Endometrial microvascular endothelial cells (primary cell): ENCODE data around the gene FBXL2. TPM values are rescaled to one million over a fixed set of nuclear protein-coding genes. Genes with fewer than 3 reads are reported as not detected.
"Not testable (repeated sequence)": the region's sequence is repeated elsewhere in the genome, so short reads cannot be mapped to it uniquely, and the experiment has no call there.

ENCODE experiments used
- in situ Hi-C: cut with HindIII; loops from 2 replicates; pipeline ENCODE4 v1.10.0; 2017; ENCODE audit warnings: low sequenced_read_pairs, low pct_unique_long_range_greater_than_20kb; ENCODE audit errors: inconsistent ontology term
- total RNA-seq: library from RNA; depleted of rRNA; stranded (reverse); fragments of >200 nt; gene quantifications from one replicate; pipeline ENCODE4 v1.2.3, GENCODE V29; 2015; ENCODE audit errors: inconsistent ontology term

The FBXL2 gene
- total RNA-seq, 1 donor from 2014 or later, result 20.2 TPM

DNA sequence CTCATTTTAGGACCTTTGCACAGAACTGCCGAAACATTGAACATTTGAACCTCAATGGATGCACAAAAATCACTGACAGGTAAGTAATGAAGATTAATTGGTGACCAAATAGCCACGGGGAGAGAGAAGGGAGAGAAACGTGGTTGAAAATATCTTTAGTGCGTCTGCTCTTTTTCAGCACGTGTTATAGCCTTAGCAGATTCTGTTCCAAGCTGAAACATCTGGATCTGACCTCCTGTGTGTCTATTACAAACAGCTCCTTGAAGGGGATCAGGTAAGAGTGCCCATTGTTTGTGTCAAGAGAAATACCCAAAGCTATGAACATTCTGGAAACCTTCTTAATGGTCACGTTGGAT lies 95.8 kb downstream of the FBXL2 start:
- in situ Hi-C loops, result no loop called here

DNA sequence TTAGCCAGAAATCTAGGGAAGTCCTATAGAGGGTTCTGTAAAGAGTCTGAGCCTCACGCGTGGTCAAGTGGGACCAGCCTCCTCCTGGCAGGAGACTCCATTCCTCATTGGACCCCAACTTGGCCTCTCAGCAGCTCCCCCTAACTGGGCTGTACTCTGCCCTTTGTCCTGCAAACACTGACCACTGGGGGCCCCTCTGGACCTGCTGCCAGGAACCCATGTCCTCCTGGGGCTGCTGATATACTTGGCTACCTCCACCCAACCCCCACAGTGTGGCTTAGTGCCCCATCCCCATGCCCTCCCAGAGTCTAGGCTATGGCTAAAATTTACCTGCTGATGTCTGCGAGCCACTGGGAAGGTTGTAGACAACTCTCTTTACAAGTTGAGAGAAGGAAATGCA lies 100.2 kb downstream of the FBXL2 start:
- in situ Hi-C loops, result no loop called here

DNA sequence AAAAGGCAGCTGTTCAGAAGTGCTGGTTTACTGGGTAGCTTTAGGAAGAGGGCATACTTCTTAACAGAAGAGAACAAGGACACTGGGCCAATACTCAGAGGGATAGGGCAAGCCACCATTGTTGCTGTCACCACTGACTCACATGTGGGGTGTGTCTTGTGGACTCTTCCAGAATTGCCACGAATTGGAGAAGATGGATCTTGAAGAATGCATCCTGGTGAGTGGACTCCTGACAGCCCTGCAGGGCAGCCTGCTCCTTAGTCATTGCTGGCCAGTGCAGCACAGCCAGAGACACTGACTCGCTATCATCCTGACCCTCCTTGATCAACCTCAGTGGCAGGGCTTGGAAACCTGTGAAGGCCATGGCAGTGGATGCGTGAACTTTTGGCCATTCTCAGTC lies 100.7 kb downstream of the FBXL2 start:
- in situ Hi-C loops, result no loop called here

DNA sequence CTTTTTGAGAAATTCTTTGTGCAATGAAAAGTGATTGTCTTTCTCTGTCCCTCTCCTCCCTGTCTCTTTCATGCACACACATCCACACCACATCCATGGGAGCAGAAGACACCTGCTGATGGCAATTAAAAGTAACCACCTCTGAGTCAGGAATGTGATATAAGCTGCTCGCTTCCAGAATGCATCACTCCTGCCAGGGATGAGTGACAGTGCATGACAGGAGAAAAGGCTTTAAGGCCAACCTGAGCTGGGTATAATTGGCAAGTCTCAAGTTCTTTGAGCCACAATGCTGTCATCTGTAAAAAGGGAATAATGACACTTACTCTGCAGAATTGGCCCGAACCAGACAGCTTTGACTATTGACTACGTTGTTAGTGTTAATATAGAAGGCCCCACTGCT lies 103.4 kb downstream of the FBXL2 start:
- in situ Hi-C loops, result no loop called here

DNA sequence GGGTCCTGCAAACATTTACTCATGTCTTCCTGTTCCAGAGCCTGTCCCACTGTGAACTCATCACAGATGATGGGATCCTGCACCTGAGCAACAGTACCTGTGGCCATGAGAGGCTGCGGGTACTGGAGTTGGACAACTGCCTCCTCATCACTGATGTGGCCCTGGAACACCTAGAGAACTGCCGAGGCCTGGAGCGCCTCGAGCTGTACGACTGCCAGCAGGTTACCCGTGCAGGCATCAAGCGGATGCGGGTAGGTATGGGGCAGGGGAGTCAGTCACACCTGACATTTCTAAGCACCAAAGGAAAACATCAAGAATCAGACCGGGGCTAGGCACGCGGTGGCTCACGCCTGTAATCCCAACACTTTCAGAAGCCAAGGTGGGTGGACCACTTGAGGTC lies 106.7 kb downstream of the FBXL2 start:
- in situ Hi-C loops, result no loop called here

DNA sequence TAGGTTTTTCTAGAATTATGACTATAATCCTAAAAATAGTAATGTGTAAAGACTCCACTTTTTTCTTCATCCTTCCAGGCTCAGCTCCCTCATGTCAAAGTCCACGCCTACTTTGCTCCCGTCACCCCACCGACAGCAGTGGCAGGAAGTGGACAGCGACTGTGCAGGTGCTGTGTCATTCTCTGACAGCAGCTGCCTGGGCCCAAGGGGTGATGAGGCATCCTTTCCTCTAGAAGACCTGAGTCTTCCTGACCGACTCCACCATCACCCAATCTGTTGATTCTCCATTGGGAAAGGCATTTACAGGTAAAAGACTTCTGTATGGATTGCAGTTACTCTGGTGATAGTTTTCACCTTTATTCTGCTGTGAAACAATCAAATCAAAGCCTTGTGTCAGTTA lies 108.2 kb downstream of the FBXL2 start:
- in situ Hi-C loops, result no loop called here

DNA sequence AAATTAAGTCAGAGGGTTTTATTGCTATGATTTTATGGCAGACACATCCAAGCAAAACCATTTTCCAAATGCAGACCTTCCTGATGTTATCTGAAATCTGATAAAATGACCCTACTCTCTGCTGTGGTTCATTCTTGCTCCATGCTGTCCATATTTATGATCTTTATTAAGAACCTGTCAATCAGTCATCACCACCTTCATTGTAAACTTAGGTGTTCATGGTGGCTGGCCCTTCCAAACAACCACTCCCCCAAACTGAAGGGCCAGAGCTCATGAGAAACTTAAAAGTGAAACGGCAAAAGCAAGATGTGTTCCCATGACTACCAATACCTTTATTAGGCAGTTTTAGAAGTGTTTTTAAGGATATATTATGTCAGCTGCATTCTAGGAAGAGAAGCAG lies 109.4 kb downstream of the FBXL2 start:
- in situ Hi-C loops, result no loop called here

DNA sequence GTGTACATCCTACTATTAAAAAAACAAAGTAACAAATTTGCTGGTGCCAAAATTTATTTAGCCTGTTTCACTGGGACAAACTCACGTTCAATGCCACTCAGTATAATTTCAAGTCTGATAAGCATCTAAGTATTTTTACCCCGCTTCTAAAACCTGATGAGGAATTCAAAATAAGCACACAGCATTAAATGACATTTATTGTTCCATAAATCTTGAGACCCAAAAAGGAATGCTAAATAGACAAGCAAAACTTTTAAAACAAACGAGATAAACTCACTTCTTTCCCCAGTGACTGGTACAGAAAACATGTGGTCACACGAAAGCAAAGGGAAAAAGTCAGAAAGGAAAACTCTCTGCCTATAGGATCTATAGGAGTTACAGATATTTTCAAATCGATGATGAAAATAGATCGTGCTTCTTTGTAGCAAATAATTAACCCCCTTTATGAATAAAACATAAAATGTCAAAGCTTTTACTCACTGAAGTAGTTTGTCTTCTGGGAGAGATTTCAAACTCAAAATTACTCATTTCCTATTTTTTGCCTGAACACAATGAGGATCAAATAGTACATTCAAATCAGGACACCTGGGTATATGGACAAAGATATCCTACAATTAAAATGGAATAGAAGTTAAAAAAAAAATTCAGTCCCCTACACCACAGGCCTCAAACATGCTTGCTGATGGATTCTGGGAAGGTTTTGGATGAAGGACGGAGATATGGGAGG lies 111.3 kb downstream of the FBXL2 start:
- in situ Hi-C loops, result no loop called here

DNA sequence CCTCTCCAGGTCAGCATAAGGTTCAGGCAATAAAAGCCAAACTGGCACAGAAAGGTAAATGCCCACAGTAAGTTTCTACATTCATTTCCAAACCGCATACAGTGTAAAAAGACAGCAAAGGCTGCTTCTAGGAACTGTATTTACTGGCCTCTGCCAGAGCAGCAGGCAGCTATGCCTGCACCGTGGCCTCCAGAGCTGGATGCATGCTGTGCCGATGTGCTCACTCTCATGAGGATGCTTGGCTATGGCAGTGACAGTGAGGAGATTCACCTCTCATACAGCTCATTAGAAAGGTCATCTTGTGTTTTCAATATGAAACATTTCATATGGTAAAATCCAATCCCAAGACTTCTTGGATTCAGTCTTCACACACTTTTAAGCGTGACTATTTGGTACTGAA lies 112.7 kb downstream of the FBXL2 start:
- in situ Hi-C loops, result no loop called here

DNA sequence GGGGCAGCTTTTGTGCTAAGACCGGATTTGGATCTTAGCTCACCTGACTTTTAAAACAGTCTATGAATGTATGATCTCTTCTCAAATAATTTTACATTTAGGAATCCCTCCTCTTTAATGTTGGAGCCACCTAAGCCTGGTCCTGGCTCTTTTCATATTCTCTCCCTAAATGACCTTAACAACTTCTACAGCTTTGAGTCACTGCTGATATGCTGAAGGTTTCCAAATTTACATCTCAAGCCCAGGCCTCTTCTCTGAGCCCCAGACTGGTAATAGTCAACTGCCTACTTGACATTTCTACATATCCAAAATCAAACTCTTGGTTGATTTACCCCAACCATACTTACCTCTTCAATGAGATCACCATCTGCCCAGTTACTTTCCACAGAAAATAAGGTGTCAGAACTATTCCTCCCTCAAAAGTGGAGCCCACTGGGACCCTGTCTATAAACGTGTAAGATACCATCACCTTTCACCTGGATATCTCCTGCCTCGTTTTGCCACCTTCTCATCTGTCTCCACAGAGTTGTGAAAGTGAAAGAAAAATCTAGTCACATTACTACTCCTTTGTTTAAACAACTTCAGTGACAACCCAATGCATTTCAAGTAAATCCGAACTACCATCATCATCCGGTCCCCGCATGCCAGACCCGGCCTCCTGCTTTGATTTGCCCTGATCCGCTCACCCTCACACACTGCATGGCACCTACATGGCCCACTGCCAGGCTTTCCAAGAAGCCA lies 114.2 kb downstream of the FBXL2 start:
- in situ Hi-C loops, result no loop called here

DNA sequence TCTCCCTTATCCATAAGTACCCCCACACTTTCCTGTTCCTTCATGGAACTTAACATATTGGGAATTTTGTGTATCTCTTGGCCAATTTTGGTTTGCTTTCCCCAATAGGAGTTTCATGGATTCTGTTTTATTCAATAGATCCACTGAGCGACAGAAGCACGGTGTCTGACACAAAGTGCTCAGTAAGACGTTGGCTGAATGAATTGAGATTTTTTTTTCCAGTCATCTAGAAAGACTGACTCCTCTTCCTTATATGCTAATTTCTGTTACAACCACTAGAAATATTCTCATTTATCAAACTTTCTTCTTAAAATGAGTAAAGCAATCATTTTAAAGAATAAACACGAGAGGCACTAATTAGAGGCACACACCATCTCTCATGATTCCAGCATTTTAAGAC lies 114.9 kb downstream of the FBXL2 start:
- in situ Hi-C loops, result no loop called here

DNA sequence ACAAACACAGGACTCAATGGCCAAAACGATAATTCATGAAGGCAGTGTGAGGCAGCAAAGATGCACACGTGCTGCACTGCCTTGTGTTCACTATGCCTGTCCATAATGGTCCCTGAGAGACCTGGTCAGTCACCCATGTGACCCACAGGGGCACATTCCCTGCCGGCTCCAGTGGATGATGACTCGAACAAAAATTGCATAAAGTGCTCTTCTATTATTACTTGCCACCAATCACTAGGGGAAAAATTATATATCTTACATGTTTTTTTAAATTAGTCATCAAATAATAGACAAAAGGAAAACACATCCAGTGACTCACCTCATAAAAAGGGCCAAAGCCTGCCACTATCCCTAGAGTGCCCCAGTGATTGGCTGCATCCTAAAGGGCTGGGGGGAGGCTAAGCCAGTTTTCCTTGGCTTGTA lies 115.5 kb downstream of the FBXL2 start:
- in situ Hi-C loops, result no loop called here

DNA sequence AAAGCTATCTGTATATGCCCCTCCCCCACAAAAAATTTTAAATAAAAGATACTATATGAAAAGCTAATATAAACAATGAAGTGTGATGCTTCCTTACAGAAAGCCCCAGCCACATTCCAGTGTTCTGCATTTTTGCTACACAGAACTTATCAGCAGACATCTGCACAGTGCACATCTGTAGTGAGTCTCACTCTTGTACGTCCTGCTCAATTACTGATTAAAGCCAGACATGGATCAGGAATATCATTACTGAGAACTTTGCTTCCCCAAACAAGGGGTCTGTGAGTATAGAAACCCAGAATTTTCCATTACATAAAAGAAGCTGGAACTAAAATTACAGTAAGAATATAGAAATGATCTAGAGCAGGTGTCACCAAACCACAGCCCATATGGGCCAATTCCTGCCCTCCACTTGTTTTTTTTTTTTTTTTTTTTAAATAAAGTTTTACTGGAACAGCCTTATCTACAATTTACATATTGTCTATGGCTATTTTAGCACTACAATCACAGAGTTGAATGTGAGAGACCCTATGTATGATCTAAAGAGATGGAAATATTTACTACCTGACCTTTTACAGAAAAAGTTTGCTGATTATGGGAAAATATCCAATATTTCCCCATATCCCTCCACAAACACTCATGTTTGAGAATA lies 117.3 kb downstream of the FBXL2 start:
- in situ Hi-C loops, result no loop called here

DNA sequence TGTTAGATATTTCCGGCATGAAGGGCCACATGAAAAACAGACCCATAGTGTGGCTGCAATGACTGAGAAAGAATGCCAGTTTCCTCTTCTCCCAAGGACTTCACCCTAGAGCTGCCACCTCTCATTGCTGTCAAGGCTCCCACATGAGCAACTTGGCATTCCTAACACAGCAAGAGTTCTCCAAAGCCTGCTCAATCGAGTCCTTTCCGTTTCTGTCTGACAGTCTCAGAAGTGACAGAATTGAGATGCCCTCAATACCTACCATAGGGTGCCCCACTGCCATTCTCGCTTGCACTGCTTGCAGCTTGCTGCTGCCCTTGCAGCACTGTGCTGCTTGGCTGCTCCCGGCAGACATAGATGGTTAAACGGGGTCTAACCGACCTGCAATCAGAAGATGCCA lies 118.7 kb downstream of the FBXL2 start:
- in situ Hi-C loops, result no loop called here

DNA sequence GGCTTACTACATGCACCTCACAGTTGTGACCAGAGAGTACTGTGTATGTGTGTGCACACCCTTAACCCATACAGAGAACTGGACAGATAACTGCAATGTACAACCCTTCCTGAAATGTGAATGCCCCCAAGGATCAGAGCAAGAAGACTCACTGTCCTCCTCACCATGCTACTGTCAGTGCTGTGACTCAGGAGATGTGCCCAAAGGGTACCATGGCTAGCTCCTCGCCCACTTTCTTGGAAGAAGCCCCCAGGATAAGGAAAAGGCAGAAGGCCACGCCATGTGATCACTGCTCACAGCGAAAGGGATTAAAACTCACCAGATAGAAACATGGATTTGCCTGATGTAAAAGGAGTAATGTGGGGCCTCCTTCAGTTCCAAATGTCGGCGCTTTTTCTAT lies 121.2 kb downstream of the FBXL2 start:
- in situ Hi-C loops, result no loop called here

DNA sequence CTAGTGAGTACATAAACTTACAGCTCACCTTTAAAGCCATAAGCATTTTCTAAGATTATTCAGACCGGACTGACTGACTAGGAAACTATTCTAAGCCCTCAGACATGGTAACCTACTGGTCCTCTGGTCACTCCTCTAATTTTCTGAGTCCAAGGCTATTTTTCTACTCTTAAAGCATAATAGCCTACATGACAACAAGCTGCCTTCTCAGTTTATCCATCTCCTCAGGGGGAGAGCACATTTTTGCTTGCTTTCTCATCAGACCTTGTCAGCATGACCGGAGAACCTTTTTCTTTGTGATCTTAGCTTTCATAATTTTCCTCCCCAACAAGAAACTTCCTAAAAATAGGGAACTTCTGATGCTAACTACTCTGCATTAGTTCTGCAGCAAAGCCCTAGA lies 124.5 kb downstream of the FBXL2 start:
- in situ Hi-C loops, result no loop called here

DNA sequence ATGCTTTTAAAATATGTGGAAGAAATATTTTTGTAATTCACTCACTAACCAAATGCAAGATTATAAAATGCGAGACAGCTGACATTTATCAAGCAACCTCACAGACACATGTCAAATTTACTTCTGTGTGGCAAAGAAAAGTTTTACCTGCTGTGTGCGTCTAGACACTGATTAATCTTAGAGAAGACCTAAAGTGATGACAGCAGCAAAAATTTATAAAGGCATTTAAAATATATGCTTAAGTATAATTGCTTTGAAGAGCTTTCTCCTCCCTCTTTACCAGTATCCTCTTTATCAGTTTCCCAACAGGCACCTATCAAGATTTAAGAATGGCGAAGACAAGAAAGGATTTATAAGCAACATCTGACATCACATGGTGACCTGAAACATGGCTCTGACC lies 125.7 kb downstream of the FBXL2 start:
- in situ Hi-C loops, result no loop called here

DNA sequence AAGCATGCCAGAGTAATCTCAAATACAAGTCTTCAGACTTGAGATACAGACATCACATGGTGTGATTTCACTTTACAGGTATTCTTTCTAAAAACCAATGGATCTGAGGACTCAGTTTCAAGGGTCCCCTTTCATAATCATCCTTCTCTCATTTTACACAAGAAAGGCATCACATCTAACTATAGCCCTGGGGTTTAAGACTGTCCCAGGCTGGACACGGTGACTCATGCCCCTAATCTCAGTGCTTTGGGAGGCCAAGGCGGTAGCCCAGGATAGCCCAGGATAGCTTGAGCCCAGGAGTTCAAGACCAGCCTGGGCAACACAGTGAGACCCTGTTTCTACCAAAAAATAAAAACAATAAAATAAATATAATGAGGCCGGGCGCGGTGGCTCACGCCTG lies 126.5 kb downstream of the FBXL2 start:
- in situ Hi-C loops, result no loop called here

DNA sequence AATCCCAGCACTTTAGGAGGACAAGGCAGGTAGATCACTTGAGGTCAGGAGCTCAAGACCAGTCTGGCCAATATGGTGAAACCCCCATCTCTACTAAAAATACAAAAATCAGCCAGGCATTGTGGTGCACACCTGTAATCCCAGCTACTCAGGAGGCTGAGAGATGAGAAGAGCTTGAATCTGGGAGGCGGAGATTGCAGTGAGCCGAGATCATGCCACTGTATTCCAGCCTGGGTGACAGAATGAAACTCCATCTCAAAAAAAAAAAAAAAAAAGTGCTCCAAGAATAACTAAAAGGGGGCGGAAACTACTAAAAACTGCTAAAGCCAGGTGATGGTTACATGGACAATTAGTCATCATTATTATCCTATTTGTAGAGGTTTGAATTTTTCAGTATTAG lies 133.6 kb downstream of the FBXL2 start:
- in situ Hi-C loops, result not testable (repeated sequence)

DNA sequence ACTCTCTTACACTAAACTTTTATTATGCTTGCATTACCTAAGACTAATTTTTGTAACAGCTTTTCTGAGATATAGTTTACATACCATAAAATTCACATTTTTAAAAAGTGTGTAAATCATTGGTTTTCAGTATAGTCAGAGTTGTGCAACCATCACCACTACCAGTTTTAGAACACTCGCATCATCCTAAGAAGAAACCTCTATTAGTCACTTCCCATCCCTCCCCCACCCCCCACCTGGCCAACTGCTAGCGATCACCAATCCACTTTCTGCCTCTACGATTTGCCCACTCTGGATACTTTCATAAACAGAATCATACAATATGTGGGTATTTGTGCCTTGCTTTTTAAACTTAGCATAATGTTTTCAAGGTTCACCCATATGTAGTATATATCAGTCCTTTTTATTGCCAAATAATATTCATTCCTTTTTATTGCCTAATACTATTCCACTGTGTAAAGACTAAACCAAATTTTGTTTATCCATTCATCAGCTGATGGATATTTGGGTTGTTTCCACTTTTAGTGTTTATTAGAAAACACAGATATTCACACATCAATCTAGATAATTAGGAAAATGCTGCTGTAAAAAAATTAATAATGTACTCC lies 139.9 kb downstream of the FBXL2 start:
- in situ Hi-C loops, result no loop called here
